Spleen (tissue), 11 donors: Measurements from ENCODE around the gene KIAA0825. TPM values are rescaled to one million over a fixed set of nuclear protein-coding genes. Genes with fewer than 3 reads are reported as not detected.

ENCODE experiments used
- DNase-seq: peaks from one replicate; pipeline ENCODE4 v3.0.0-alpha.2; 2020
- H3K27ac ChIP-seq, 8 donors: fragments of 200-600 bp; sonication (generic) in 7 of 8; 1 replicate in 4 of 8; 2 replicates in 4 of 8; pipeline versions ENCODE4 v1.5.0 to v1.8.0; 2016 to 2021; ENCODE audit warnings: inconsistent platforms in 4 of 8, mild to moderate bottlenecking in 4 of 8, moderate library complexity in 1 of 8
- H3K27me3 ChIP-seq, 7 donors: fragments of 200-600 bp; sonication (generic) in 6 of 7; replicated peaks in 1 of 7; 1 replicate in 4 of 7; 2 replicates in 3 of 7; pipeline versions ENCODE4 v1.5.0 to v1.8.0; 2016 to 2021; ENCODE audit warnings: inconsistent platforms in 3 of 7, mild to moderate bottlenecking in 1 of 7
- H3K36me3 ChIP-seq, 6 donors: fragments of 200-600 bp; sonication (generic) in 5 of 6; 1 replicate in 4 of 6; 2 replicates in 2 of 6; pipeline versions ENCODE4 v1.5.0 to v1.8.0; 2016 to 2021; ENCODE audit warnings: inconsistent platforms in 2 of 6
- H3K4me1 ChIP-seq, 6 donors: fragments of 200-600 bp; sonication (generic) in 5 of 6; 1 replicate in 3 of 6; 2 replicates in 3 of 6; pipeline versions ENCODE4 v1.5.0 to v1.8.0; 2016 to 2021; ENCODE audit warnings: inconsistent platforms in 3 of 6
- H3K4me3 ChIP-seq, 8 donors: fragments of 200-600 bp; sonication (generic) in 7 of 8; 1 replicate in 4 of 8; 2 replicates in 4 of 8; pipeline versions ENCODE4 v1.5.0 to v1.8.0; 2016 to 2021; ENCODE audit warnings: inconsistent platforms in 4 of 8, mild to moderate bottlenecking in 4 of 8, moderate library complexity in 2 of 8
- H3K9me3 ChIP-seq, 8 donors: fragments of 200-600 bp; sonication (generic) in 7 of 8; 1 replicate in 4 of 8; 2 replicates in 4 of 8; pipeline versions ENCODE4 v1.5.0 to v1.8.0; 2016 to 2021; ENCODE audit warnings: inconsistent platforms in 4 of 8
- POLR2A ChIP-seq, 3 donors: fragments of 450-650 bp; IDR thresholded peaks; one replicate each; pipeline ENCODE4 v1.5.1; 2017; ENCODE audit warnings: antibody characterized with exemption in 3 of 3, mild to moderate bottlenecking in 1 of 3
- POLR2AphosphoS5 ChIP-seq, 3 donors: sonication (generic); formaldehyde crosslinking; IDR thresholded peaks; one replicate each; pipeline ENCODE4 v1.5.1; 2017; ENCODE audit warnings: antibody characterized with exemption in 3 of 3
- WGBS, 5 donors: extraction: QIAGEN DNeasy Blood & Tissue Kit in 3 of 5; methylation state at CpG; one replicate each; pipeline versions ENCODE4 v1.1.5 to v1.1.7; 2013 to 2018; 5-methylcytosine and 5-hydroxymethylcytosine counted together
- intact Hi-C: fragments of 100-400 bp; cut with DNase I; formaldehyde crosslinking; loops from one replicate; pipeline ENCODE4 v1.15.0; 2023; ENCODE audit warnings: low total_unique reads
- polyA plus RNA-seq, 3 donors: library from polyadenylated mRNA; stranded (reverse); fragments of 200-250 nt; gene quantifications; one replicate each; pipeline ENCODE4 v1.2.1, GENCODE V29; 2013
- total RNA-seq, 7 donors: library from RNA; depleted of rRNA in 3 of 7; stranded (reverse); fragments of >200 nt in 3 of 7; fragmentation: NEBNext Ultra II Directional in 4 of 7; extraction: Animal tissue kit (Norgen Biotek cat#: 25700) in 4 of 7; gene quantifications; one replicate each; pipeline versions ENCODE4 v1.1.0 to v1.2.1, GENCODE V29; 2016 to 2021
- TF ChIP-seq, protein P1 (sequence below), 11 experiments: fragments of 200-600 bp in 7 of 11; fragments of 450-650 bp in 4 of 11; sonication (generic) in 4 of 11; IDR thresholded peaks in 8 of 11; conservative IDR thresholded peaks in 3 of 11; 1 replicate in 7 of 11; 2 replicates in 4 of 11; pipeline versions ENCODE4 v1.4.0 to v1.8.0; 2016 to 2021; ENCODE audit warnings: antibody characterized with exemption in 11 of 11, inconsistent platforms in 4 of 11, mild to moderate bottlenecking in 1 of 11
- donor health status: healthy with polysubstance abuse.
- donor health status: DM: no; HTN: no; CAD: no; lungs with moderate emphysema.
- donor health status: DM: no; HTN: no; CAD: no.
- donor health status: Bipolar disorder and iron deficiency.
- donor health status: healthy.
- donor health status: DM: no; HTN: no; CAD: no.
- donor health status: DM: yes; HTN: yes; CAD: no.

The KIAA0825 gene
- total and polyA plus RNA-seq, 10 donors, result 0.20 to 13.5 (median 6.0) TPM

DNA sequence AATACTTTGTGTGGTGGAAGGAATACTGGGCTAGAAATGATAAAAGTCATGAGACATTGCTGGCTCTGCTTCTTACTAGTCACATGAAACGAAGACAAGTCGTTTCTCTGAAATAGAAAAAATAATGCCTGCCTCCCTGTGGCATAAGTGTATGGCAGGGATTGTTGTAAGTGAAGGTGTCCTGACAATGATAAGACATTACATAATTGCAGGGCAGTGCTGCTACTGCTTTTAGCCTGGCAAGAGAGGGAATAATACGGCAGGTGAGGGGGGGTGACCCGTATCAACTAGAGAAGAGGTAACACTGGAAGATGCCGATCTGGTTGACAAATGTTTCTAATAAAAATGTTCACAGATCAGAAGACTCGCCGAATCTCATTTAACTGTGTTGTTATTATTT, 314.3 kb downstream of the KIAA0825 start:
- no peak for TF ChIP-seq POLR2A (IDR thresholded peaks at IDR 0.05)
- no peak for TF ChIP-seq POLR2AphosphoS5 (IDR thresholded peaks at IDR 0.05)
- TF ChIP-seq, protein P1, sequence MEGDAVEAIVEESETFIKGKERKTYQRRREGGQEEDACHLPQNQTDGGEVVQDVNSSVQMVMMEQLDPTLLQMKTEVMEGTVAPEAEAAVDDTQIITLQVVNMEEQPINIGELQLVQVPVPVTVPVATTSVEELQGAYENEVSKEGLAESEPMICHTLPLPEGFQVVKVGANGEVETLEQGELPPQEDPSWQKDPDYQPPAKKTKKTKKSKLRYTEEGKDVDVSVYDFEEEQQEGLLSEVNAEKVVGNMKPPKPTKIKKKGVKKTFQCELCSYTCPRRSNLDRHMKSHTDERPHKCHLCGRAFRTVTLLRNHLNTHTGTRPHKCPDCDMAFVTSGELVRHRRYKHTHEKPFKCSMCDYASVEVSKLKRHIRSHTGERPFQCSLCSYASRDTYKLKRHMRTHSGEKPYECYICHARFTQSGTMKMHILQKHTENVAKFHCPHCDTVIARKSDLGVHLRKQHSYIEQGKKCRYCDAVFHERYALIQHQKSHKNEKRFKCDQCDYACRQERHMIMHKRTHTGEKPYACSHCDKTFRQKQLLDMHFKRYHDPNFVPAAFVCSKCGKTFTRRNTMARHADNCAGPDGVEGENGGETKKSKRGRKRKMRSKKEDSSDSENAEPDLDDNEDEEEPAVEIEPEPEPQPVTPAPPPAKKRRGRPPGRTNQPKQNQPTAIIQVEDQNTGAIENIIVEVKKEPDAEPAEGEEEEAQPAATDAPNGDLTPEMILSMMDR (IDR thresholded peaks at IDR 0.05 in 8 of 11, conservative IDR thresholded peaks at IDR 0.05 in 3 of 11), result no peak
- Histone ChIP-seq H3K36me3 (no peaks in the 10 kb centered on the region), H3K27me3 (no peaks in the 10 kb centered on the region), H3K4me3 (no peak overlapping the region), H3K27ac (no peak overlapping the region), H3K9me3 (no peaks in the 10 kb centered on the region), H3K4me1 (no peaks in the 10 kb centered on the region)
- no peak for DNase-seq
- WGBS, 5 donors, result 88 to 98% (median 93%) methylated on average over 7 of the region's 7 CpGs
- intact Hi-C loops, result no loop called here

DNA sequence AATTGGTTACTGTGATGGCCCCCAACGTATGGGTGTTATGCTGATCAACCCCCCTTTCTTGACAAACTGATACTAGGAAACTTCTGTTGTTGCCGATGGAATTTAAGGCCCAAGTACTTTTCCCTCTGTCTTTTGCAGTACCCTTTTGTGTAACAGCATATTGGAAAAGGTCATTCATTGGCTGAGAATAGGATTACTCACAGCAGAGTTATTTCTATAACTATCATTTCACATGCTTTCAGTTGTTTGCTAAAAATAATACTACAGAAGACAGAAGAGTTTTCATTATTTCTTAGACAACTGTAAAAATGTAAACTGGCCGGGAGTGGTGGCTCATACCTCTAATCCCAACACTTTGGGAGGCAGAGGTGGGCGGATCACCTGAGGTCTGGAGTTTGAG, 329.5 kb downstream of the KIAA0825 start:
- 72 to 91% (median 90%) methylated on average over 4 of the region's 4 CpGs for WGBS, 5 donors
- no peak for DNase-seq
- H3K27ac ChIP-seq, result no peak overlapping the region
- H3K27me3 ChIP-seq, result no peaks in the 10 kb centered on the region
- H3K4me1 ChIP-seq, result no peaks in the 10 kb centered on the region
- no peak overlapping the region for H3K4me3 ChIP-seq
- peaks cover 0 to 27% (median 16%) of the 10 kb centered on the region in 8 donors for H3K9me3 ChIP-seq
- H3K36me3 ChIP-seq, result no peaks in the 10 kb centered on the region
- TF ChIP-seq POLR2A (IDR thresholded peaks at IDR 0.05) (no peak), POLR2AphosphoS5 (IDR thresholded peaks at IDR 0.05) (no peak)
- TF ChIP-seq, protein P1 (IDR thresholded peaks at IDR 0.05 in 8 of 11, conservative IDR thresholded peaks at IDR 0.05 in 3 of 11), result no peak
- intact Hi-C loops, result no loop called here

- H3K36me3 ChIP-seq, result no peaks in the 10 kb centered on the region
- no peaks in the 10 kb centered on the region for H3K27me3 ChIP-seq
- DNase-seq, result no peak
- no peak overlapping the region for H3K27ac ChIP-seq
- intact Hi-C loops, result no loop called here
- H3K4me3 ChIP-seq, result no peak overlapping the region
- TF ChIP-seq, protein P1 (IDR thresholded peaks at IDR 0.05 in 8 of 11, conservative IDR thresholded peaks at IDR 0.05 in 3 of 11), result no peak
- TF ChIP-seq POLR2A (IDR thresholded peaks at IDR 0.05) (no peak), POLR2AphosphoS5 (IDR thresholded peaks at IDR 0.05) (no peak)
- H3K9me3 ChIP-seq, result peaks cover 0 to 3% (median 0%) of the 10 kb centered on the region in 8 donors
- no peaks in the 10 kb centered on the region for H3K4me1 ChIP-seq
Measured at GRCh38 chr5:94285984-94286383, 332.4 kb downstream of the KIAA0825 start.

DNA sequence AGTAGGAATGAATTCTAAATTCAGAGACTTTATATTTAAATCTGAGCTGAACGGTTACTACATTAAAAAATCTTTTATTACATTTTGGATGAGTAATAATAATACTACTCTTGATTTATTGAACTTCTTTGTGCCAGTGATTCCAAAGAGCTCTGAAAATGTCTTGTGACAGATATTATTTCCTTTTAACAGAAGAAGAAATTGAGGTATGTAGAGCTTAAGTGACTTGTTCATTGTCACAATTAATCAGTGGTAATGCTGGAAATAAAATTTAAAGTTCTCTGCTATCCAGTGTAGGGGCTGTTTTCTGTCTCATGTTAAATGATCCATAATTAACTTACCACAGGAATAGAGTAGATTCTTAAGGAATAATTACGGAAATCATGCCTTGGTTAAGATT, 335.3 kb downstream of the KIAA0825 start:
- DNase-seq, result no peak
- Histone ChIP-seq H3K27me3 (no peaks in the 10 kb centered on the region), H3K4me1 (no peaks in the 10 kb centered on the region), H3K4me3 (no peak overlapping the region), H3K36me3 (no peaks in the 10 kb centered on the region), H3K9me3 (peaks cover 0 to under 1% (median 0%) of the 10 kb centered on the region in 8 donors), H3K27ac (no peak overlapping the region)
- TF ChIP-seq, protein P1 (IDR thresholded peaks at IDR 0.05 in 8 of 11, conservative IDR thresholded peaks at IDR 0.05 in 3 of 11), result no peak
- TF ChIP-seq POLR2AphosphoS5 (IDR thresholded peaks at IDR 0.05) (no peak), POLR2A (IDR thresholded peaks at IDR 0.05) (no peak)
- WGBS, 5 donors, result 78 to 97% (median 87%) methylated on average over 2 of the region's 2 CpGs
- intact Hi-C loops, result no loop called here
